ENCODE measurements around the gene RNF14.

RNF14 gene

DNA sequence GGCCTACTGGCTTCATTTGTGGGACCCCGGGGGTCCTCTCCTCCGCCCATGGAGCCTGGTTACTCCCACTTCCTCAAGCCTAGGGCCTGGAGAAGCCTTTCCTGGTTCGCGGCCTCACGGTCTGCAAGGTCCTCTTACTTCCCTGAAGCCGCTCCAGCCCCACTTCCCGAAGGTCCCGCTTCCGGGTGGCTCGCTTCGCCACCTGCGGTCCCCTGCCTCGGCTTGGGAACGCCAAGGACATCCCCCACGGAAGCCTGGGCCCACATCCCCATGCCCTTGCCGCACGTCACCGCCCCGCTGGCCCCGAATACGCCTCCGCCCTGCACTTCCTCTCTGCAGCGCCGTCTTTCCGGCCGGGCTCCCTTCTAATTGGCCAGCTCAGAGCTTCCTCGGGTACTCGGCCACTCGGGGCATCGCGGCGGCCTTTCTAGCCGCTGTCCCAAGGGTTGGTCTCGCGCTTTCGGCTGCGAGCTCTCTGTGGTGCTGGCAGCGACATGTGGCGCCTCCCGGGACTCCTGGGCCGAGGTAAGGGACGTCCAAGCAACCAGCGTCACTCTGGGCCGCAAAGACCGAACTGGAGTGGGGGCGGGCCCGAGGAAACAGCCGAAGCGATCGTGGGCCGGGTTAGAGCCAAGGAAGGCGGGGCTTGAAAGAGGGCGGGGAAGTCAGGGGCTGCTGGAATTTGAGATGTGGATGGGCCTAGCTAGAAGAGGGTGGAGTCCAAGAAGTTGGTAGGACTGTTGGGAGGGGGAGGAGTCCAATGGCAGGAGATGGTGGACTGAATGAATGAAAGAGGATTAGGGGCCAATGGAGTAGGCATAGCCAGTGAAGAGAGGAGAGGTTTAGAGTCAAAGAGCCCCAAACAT is 45.2 kb upstream of the RNF14 start, which contains the start of gene DELE1:
DELE1 (plus strand) TSS at position 424 of the 866 bp plus-strand sequence; CDS start at position 495, 71 bp downstream.
- TF ChIP-seq YY1 (IDR thresholded peaks at IDR 0.05; ENCODE audit: low read depth) (peak; percentile 36; the same call in 1 of the 2 replicates), TEAD4 (IDR thresholded peaks at IDR 0.05) (peak; percentile 64), RAD21 (IDR thresholded peaks at IDR 0.05; ENCODE audit: low read depth) (no peak), EGR1 (IDR thresholded peaks at IDR 0.05) (no peak), TCF12 (IDR thresholded peaks at IDR 0.05; ENCODE audit: low read depth) (peak; percentile 52; the same call in 1 of the 2 replicates), ZBTB7A (IDR thresholded peaks at IDR 0.05; ENCODE audit: low read depth) (peak; percentile 41; the same call in 1 of the 2 replicates), CREB1 (IDR thresholded peaks at IDR 0.05; ENCODE audit: low read depth) (0 out of 2 replicates have a peak, but pooled peaks have one; percentile 34), TAF1 (IDR thresholded peaks at IDR 0.05; ENCODE audit: low read depth) (peak; percentile 81; the same call in 1 of the 2 replicates), CEBPB (IDR thresholded peaks at IDR 0.05) (no peak), FOXM1 (IDR thresholded peaks at IDR 0.05; ENCODE audit: borderline replicate concordance, low read depth) (no peak), NFIC (IDR thresholded peaks at IDR 0.05) (peak; percentile 40; the same call in 1 of the 2 replicates), EP300 (IDR thresholded peaks at IDR 0.05; ENCODE audit: borderline replicate concordance) (peak; percentile 9; the same call in 1 of the 2 replicates), REST (IDR thresholded peaks at IDR 0.05; ENCODE audit: low read depth) (peak; percentile 24; the same call in 1 of the 2 replicates)
- TF ChIP-seq, protein P1, sequence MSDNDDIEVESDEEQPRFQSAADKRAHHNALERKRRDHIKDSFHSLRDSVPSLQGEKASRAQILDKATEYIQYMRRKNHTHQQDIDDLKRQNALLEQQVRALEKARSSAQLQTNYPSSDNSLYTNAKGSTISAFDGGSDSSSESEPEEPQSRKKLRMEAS (IDR thresholded peaks at IDR 0.05), result peak; percentile 66; the same call in 1 of the 2 replicates
- TF ChIP-seq, protein P2, sequence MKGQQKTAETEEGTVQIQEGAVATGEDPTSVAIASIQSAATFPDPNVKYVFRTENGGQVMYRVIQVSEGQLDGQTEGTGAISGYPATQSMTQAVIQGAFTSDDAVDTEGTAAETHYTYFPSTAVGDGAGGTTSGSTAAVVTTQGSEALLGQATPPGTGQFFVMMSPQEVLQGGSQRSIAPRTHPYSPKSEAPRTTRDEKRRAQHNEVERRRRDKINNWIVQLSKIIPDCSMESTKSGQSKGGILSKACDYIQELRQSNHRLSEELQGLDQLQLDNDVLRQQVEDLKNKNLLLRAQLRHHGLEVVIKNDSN (IDR thresholded peaks at IDR 0.05), result 0 out of 2 replicates have a peak, but pooled peaks have one; percentile 2

DNA sequence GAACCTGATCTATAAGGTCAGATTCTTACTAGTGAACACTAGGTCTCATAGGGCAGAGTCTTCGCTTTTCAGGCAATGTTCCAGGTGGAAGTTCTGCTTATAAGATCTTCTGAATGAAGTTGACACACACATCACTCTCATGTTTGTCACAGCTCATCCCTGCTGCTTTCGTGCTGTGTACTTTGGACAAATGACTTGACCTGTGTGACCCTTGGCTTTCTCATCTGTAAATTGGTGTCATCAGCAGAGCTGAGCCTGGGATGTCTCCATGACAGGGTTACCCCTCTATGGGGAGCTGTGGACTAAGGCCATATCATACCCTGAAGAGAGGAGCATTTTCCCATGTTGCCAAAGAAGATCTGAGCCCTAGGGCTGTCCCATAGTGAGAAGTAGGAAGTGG is 42.5 kb upstream of the RNF14 start:
- no peak for TF ChIP-seq EGR1 (IDR thresholded peaks at IDR 0.05)
- TF ChIP-seq, protein P1 (IDR thresholded peaks at IDR 0.05), result no peak
- no peak for TF ChIP-seq TEAD4 (IDR thresholded peaks at IDR 0.05)
- TF ChIP-seq TCF12 (IDR thresholded peaks at IDR 0.05; ENCODE audit: low read depth), result no peak
- TF ChIP-seq ZBTB7A (IDR thresholded peaks at IDR 0.05; ENCODE audit: low read depth), result no peak
- TF ChIP-seq TAF1 (IDR thresholded peaks at IDR 0.05; ENCODE audit: low read depth), result no peak
- TF ChIP-seq EP300 (IDR thresholded peaks at IDR 0.05; ENCODE audit: borderline replicate concordance), result no peak
- TF ChIP-seq NFIC (IDR thresholded peaks at IDR 0.05), result no peak
- TF ChIP-seq, protein P2 (IDR thresholded peaks at IDR 0.05), result no peak
- TF ChIP-seq RAD21 (IDR thresholded peaks at IDR 0.05; ENCODE audit: low read depth), result no peak
- no peak for TF ChIP-seq FOXM1 (IDR thresholded peaks at IDR 0.05; ENCODE audit: borderline replicate concordance, low read depth)
- no peak for TF ChIP-seq CEBPB (IDR thresholded peaks at IDR 0.05)
- TF ChIP-seq REST (IDR thresholded peaks at IDR 0.05; ENCODE audit: low read depth), result no peak
- no peak for TF ChIP-seq CREB1 (IDR thresholded peaks at IDR 0.05; ENCODE audit: low read depth)
- no peak for TF ChIP-seq YY1 (IDR thresholded peaks at IDR 0.05; ENCODE audit: low read depth)

DNA sequence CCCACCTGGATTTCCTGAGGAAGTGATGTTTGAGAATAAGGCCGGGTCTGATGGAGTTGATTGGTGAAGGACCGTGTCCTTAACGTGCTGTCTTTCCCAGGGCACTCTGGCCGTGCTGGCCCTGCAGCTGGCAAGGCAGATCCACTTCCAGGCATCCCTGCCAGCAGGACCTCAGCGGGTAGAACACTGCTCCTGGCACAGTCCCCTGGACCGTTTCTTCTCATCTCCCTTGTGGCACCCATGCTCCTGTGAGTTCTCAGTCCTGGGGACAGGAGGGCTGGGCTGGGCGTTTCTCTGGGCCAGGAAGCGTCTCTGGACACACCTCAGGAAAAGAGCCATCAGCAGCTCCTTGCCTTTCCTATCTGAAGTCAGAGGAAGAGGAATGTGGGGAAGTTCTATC is 40.9 kb upstream of the RNF14 start:
- TF ChIP-seq TEAD4 (IDR thresholded peaks at IDR 0.05) (no peak), FOXM1 (IDR thresholded peaks at IDR 0.05; ENCODE audit: borderline replicate concordance, low read depth) (no peak)

GRCh38 chr5:141929398-141930058 is 39.4 kb upstream of the RNF14 start:
- TF ChIP-seq CREB1 (IDR thresholded peaks at IDR 0.05; ENCODE audit: low read depth), result no peak
- TF ChIP-seq CEBPB (IDR thresholded peaks at IDR 0.05), result no peak

DNA sequence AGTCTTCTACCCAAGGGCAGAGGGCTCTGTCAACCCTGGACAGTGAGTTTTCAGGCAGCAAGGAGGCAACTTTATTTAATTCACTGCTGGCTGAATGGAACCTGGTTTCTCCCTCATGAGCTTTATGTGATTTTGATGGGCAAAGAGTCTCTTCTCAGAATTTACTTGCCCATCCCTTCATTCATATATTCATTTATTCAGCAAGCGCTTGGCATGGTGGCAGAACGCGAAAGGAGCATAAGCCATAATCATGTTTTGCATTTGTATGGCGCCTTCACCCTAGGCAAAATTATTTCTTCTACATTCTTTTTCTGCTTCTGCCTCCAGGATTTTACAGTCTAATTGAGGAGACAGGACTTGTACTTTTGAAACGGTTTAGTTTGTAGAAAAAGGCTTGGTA is 37.2 kb upstream of the RNF14 start:
- TF ChIP-seq REST (IDR thresholded peaks at IDR 0.05; ENCODE audit: low read depth), result no peak
- TF ChIP-seq, protein P2 (IDR thresholded peaks at IDR 0.05), result no peak
- TF ChIP-seq CREB1 (IDR thresholded peaks at IDR 0.05; ENCODE audit: low read depth), result no peak
- no peak for TF ChIP-seq RAD21 (IDR thresholded peaks at IDR 0.05; ENCODE audit: low read depth)
- TF ChIP-seq TEAD4 (IDR thresholded peaks at IDR 0.05), result no peak
- TF ChIP-seq YY1 (IDR thresholded peaks at IDR 0.05; ENCODE audit: low read depth), result no peak
- TF ChIP-seq, protein P1 (IDR thresholded peaks at IDR 0.05), result no peak
- no peak for TF ChIP-seq EP300 (IDR thresholded peaks at IDR 0.05; ENCODE audit: borderline replicate concordance)
- no peak for TF ChIP-seq EGR1 (IDR thresholded peaks at IDR 0.05)
- no peak for TF ChIP-seq FOXM1 (IDR thresholded peaks at IDR 0.05; ENCODE audit: borderline replicate concordance, low read depth)
- TF ChIP-seq CEBPB (IDR thresholded peaks at IDR 0.05), result no peak
- TF ChIP-seq ZBTB7A (IDR thresholded peaks at IDR 0.05; ENCODE audit: low read depth), result no peak
- TF ChIP-seq NFIC (IDR thresholded peaks at IDR 0.05), result no peak
- no peak for TF ChIP-seq TCF12 (IDR thresholded peaks at IDR 0.05; ENCODE audit: low read depth)
- no peak for TF ChIP-seq TAF1 (IDR thresholded peaks at IDR 0.05; ENCODE audit: low read depth)
